ENCODE measurements around the gene PROZ. TPM values are rescaled to one million over a fixed set of nuclear protein-coding genes. Genes with fewer than 3 reads are reported as not detected.

The PROZ gene
- total and polyA plus RNA-seq, 2 of the 13 experiments (the other 11 are each of a cell fraction or from before 2014, with no cell fraction given): 5.6 to 22.5 TPM

- TF ChIP-seq ZNF121 (CRISPR knock-in tag; IDR thresholded peaks at IDR 0.05) (peak; percentile 74), HOXA3 (CRISPR knock-in tag; IDR thresholded peaks at IDR 0.05) (no peak), ONECUT2 (CRISPR knock-in tag; IDR thresholded peaks at IDR 0.05) (0 out of 2 replicates have a peak, but pooled peaks have one; percentile 15), ZNF607 (CRISPR knock-in tag; IDR thresholded peaks at IDR 0.05; ENCODE audit: borderline replicate concordance) (peak; percentile 58; the same call in 1 of the 2 replicates), RORA (CRISPR knock-in tag; IDR thresholded peaks at IDR 0.05) (no peak), HNF1A (IDR thresholded peaks at IDR 0.05; ENCODE audit: low read depth) (peak; percentile 30; the same call in 1 of the 2 replicates), HNF1A (CRISPR knock-in tag; IDR thresholded peaks at IDR 0.05; ENCODE audit: borderline replicate concordance) (no peak), HMG20B (CRISPR knock-in tag; conservative IDR thresholded peaks at IDR 0.05) (peak; percentile 82; the same call in 1 of the 2 replicates), EP300 (IDR thresholded peaks at IDR 0.05; ENCODE audit: low read depth in 2 of 2, low read length in 2 of 2) (peak in 1 of 2 experiments; percentile 81; a peak in 1 of 4 replicates), EP300 (CRISPR knock-in tag; IDR thresholded peaks at IDR 0.05; ENCODE audit: borderline replicate concordance) (peak; percentile 64; the same call in 1 of the 2 replicates), FOSL2 (CRISPR knock-in tag; IDR thresholded peaks at IDR 0.05) (0 out of 2 replicates have a peak, but pooled peaks have one; percentile 16), PRDM10 (CRISPR knock-in tag; IDR thresholded peaks at IDR 0.05; ENCODE audit: low read depth) (0 out of 2 replicates have a peak, but pooled peaks have one; percentile 9), YEATS2 (CRISPR knock-in tag; IDR thresholded peaks at IDR 0.05; ENCODE audit: borderline replicate concordance) (no peak; the same call in 1 of the 2 replicates), LCORL (IDR thresholded peaks at IDR 0.05) (0 out of 2 replicates have a peak, but pooled peaks have one; percentile 43), LCORL (CRISPR knock-in tag; IDR thresholded peaks at IDR 0.05) (no peak), ZNF546 (CRISPR knock-in tag; conservative IDR thresholded peaks at IDR 0.05) (no peak), MED8 (CRISPR knock-in tag; IDR thresholded peaks at IDR 0.05; ENCODE audit: insufficient replicate concordance) (no peak), PHF8 (CRISPR knock-in tag; IDR thresholded peaks at IDR 0.05) (no peak)
These were observed 11.1 kb downstream of the PROZ start (continued) for GRCh38 chr13:113169277-113170272.

All from HepG2 (cell line).